Fibroblast of skin of left biceps (primary cell): ENCODE results near the gene PRR9.
"Not testable (repeated sequence)": the region's sequence is repeated elsewhere in the genome, so short reads cannot be mapped to it uniquely, and the experiment has no call there.

Source experiments
- DNase-seq, 2 experiments: peaks; one replicate each; pipeline ENCODE4 v3.0.0-alpha.2; 2013; ENCODE audit warnings: low read depth in 2 of 2

The PRR9 gene

GRCh38 chr1:153229076-153229829 lies 11.9 kb downstream of the PRR9 start:
- not testable (repeated sequence) for DNase-seq

GRCh38 chr1:153231363-153231762 lies 14.0 kb downstream of the PRR9 start:
- DNase-seq: no peak

- no peak for DNase-seq
These were observed 14.4 kb downstream of the PRR9 start for GRCh38 chr1:153231785-153232184.

- DNase-seq: no peak
These were observed 15.2 kb downstream of the PRR9 start for GRCh38 chr1:153232553-153232952.

- no peak for DNase-seq
These were observed 16.1 kb downstream of the PRR9 start for GRCh38 chr1:153233448-153233847.

GRCh38 chr1:153238527-153238926 lies 21.1 kb downstream of the PRR9 start:
- no peak for DNase-seq

- DNase-seq: no peak
These were observed 24.8 kb downstream of the PRR9 start for GRCh38 chr1:153242160-153242559.

- DNase-seq: no peak
These were observed 28.1 kb downstream of the PRR9 start for GRCh38 chr1:153245466-153245865.

- no peak for DNase-seq
These were observed 28.6 kb downstream of the PRR9 start for GRCh38 chr1:153246018-153246417.

- no peak for DNase-seq
These were observed 29.4 kb downstream of the PRR9 start for GRCh38 chr1:153246825-153247224.

- no peak for DNase-seq
These were observed 30.9 kb downstream of the PRR9 start for GRCh38 chr1:153248176-153248879.

GRCh38 chr1:153250166-153250565 lies 32.8 kb downstream of the PRR9 start:
- no peak for DNase-seq

GRCh38 chr1:153251087-153251486 lies 33.7 kb downstream of the PRR9 start:
- DNase-seq: no peak

- DNase-seq: no peak
These were observed 34.2 kb downstream of the PRR9 start for GRCh38 chr1:153251562-153251961.

GRCh38 chr1:153251988-153252387 lies 34.6 kb downstream of the PRR9 start:
- no peak for DNase-seq

GRCh38 chr1:153253076-153253475 lies 35.7 kb downstream of the PRR9 start:
- no peak for DNase-seq

- no peak for DNase-seq
These were observed 36.3 kb downstream of the PRR9 start for GRCh38 chr1:153253693-153254092.

GRCh38 chr1:153259387-153259786 lies 42.0 kb downstream of the PRR9 start, which contains the start of gene LORICRIN:
Gene LORICRIN (plus strand): TSS chr1:153259687. CDS start chr1:153260950, 1,263 bp downstream.
- DNase-seq: no peak

GRCh38 chr1:153260585-153261280 lies 43.3 kb downstream of the PRR9 start:
- DNase-seq: no peak

- DNase-seq: no peak
These were observed 44.1 kb downstream of the PRR9 start for GRCh38 chr1:153261281-153262069.

GRCh38 chr1:153262070-153262366 lies 44.6 kb downstream of the PRR9 start:
- DNase-seq: no peak
